Measurements from ENCODE around the gene LRMDA.
"Not testable (repeated sequence)": the region's sequence is repeated elsewhere in the genome, so short reads cannot be mapped to it uniquely, and the experiment has no call there.

The LRMDA gene

GRCh38 chr10:76481178-76481577 lies 1049.8 kb downstream of the LRMDA start:
- no peak for DNase-seq (ENCODE audit: low read depth)
- no peak overlapping the region for H3K4me3 ChIP-seq (ENCODE audit: low read depth, low read length)

GRCh38 chr10:76487582-76487981 lies 1056.2 kb downstream of the LRMDA start:
- no peak for DNase-seq (ENCODE audit: low read depth)
- no peak overlapping the region for H3K4me3 ChIP-seq (ENCODE audit: low read depth, low read length)

GRCh38 chr10:76488602-76489001 lies 1057.2 kb downstream of the LRMDA start:
- no peak for DNase-seq (ENCODE audit: low read depth)
- no peak overlapping the region for H3K4me3 ChIP-seq (ENCODE audit: low read depth, low read length)

GRCh38 chr10:76491216-76491615 lies 1059.8 kb downstream of the LRMDA start:
- DNase-seq (ENCODE audit: low read depth), result peak; percentile 23
- no peak overlapping the region for H3K4me3 ChIP-seq (ENCODE audit: low read depth, low read length)

- DNase-seq (ENCODE audit: low read depth), result peak; percentile 80
- no peak overlapping the region for H3K4me3 ChIP-seq (ENCODE audit: low read depth, low read length)
Observed at GRCh38 chr10:76492026-76492425, 1060.6 kb downstream of the LRMDA start.

GRCh38 chr10:76492678-76493472 lies 1061.5 kb downstream of the LRMDA start:
- no peak overlapping the region for H3K4me3 ChIP-seq (ENCODE audit: low read depth, low read length)

GRCh38 chr10:76497666-76498065 lies 1066.2 kb downstream of the LRMDA start:
- no peak for DNase-seq (ENCODE audit: low read depth)

More at GRCh38 chr10:76492678-76493472, 1061.5 kb downstream of the LRMDA start:
- DNase-seq (ENCODE audit: low read depth), result no peak

GRCh38 chr10:76504823-76505222 lies 1073.4 kb downstream of the LRMDA start:
- H3K4me3 ChIP-seq (ENCODE audit: low read depth, low read length), result no peak overlapping the region
- DNase-seq (ENCODE audit: low read depth), result no peak

More at GRCh38 chr10:76497666-76498065, 1066.2 kb downstream of the LRMDA start:
- no peak overlapping the region for H3K4me3 ChIP-seq (ENCODE audit: low read depth, low read length)

- H3K4me3 ChIP-seq (ENCODE audit: low read depth, low read length), result no peak overlapping the region
- no peak for DNase-seq (ENCODE audit: low read depth)
Observed at GRCh38 chr10:76509446-76509845, 1078.0 kb downstream of the LRMDA start.

- DNase-seq (ENCODE audit: low read depth), result no peak
- H3K4me3 ChIP-seq (ENCODE audit: low read depth, low read length), result no peak overlapping the region
Observed at GRCh38 chr10:76514321-76514720, 1082.9 kb downstream of the LRMDA start.

- no peak overlapping the region for H3K4me3 ChIP-seq (ENCODE audit: low read depth, low read length)
- DNase-seq (ENCODE audit: low read depth), result no peak
Observed at GRCh38 chr10:76514869-76515268, 1083.4 kb downstream of the LRMDA start.

- no peak for DNase-seq (ENCODE audit: low read depth)
Observed at GRCh38 chr10:76522547-76522946, 1091.1 kb downstream of the LRMDA start.

GRCh38 chr10:76523246-76523645 lies 1091.8 kb downstream of the LRMDA start:
- DNase-seq (ENCODE audit: low read depth), result no peak
- no peak overlapping the region for H3K4me3 ChIP-seq (ENCODE audit: low read depth, low read length)

More at GRCh38 chr10:76522547-76522946, 1091.1 kb downstream of the LRMDA start:
- no peak overlapping the region for H3K4me3 ChIP-seq (ENCODE audit: low read depth, low read length)

GRCh38 chr10:76523791-76524351 lies 1092.4 kb downstream of the LRMDA start:
- H3K4me3 ChIP-seq (ENCODE audit: low read depth, low read length), result no peak overlapping the region
- DNase-seq (ENCODE audit: low read depth), result no peak

- not testable (repeated sequence) for DNase-seq (ENCODE audit: low read depth); H3K4me3 ChIP-seq (ENCODE audit: low read depth, low read length)
Observed at GRCh38 chr10:76526833-76527232, 1095.4 kb downstream of the LRMDA start.

- no peak for DNase-seq (ENCODE audit: low read depth)
- no peak overlapping the region for H3K4me3 ChIP-seq (ENCODE audit: low read depth, low read length)
Observed at GRCh38 chr10:76540331-76540730, 1108.9 kb downstream of the LRMDA start.

GRCh38 chr10:76540786-76541185 lies 1109.4 kb downstream of the LRMDA start:
- no peak overlapping the region for H3K4me3 ChIP-seq (ENCODE audit: low read depth, low read length)
- no peak for DNase-seq (ENCODE audit: low read depth)

- DNase-seq (ENCODE audit: low read depth), result no peak
- H3K4me3 ChIP-seq (ENCODE audit: low read depth, low read length), result no peak overlapping the region
Observed at GRCh38 chr10:76541852-76542251, 1110.4 kb downstream of the LRMDA start.

GRCh38 chr10:76542307-76542930 lies 1111.0 kb downstream of the LRMDA start:
- H3K4me3 ChIP-seq (ENCODE audit: low read depth, low read length), result no peak overlapping the region
- no peak for DNase-seq (ENCODE audit: low read depth)

GRCh38 chr10:76543655-76544054 lies 1112.2 kb downstream of the LRMDA start:
- no peak overlapping the region for H3K4me3 ChIP-seq (ENCODE audit: low read depth, low read length)
- peak; percentile 54 for DNase-seq (ENCODE audit: low read depth)

- H3K4me3 ChIP-seq (ENCODE audit: low read depth, low read length), result no peak overlapping the region
- DNase-seq (ENCODE audit: low read depth), result no peak
Observed at GRCh38 chr10:76544789-76545188, 1113.4 kb downstream of the LRMDA start.

Data from skeletal muscle cell (primary cell).